GM19238 (cell line): ENCODE results near the gene NRBP1.

ENCODE experiments used
- DNase-seq: peaks from one replicate; pipeline ENCODE4 v3.0.0; 2011; ENCODE audit warnings: low spot score; ENCODE audit not compliant: insufficient read length

The NRBP1 gene

GRCh38 chr2:27489498-27490397 lies 61.3 kb downstream of the NRBP1 start, which contains the start of gene IFT172:
IFT172 (minus strand) TSS chr2:27489743; CDS start chr2:27489653, 90 bp downstream.
- DNase-seq, result peak; percentile 91
